HepG2 (cell line): ENCODE measurements around the gene ZC3H4. TPM values are rescaled to one million over a fixed set of nuclear protein-coding genes. Genes with fewer than 3 reads are reported as not detected.

Source experiments
- FOXA3 ChIP-seq: IDR thresholded peaks from 2 replicates; pipeline ENCODE4 v1.6.1; 2016; ENCODE audit warnings: missing genetic modification reagents, missing compliant biosample characterization
- GTF2F1 ChIP-seq: fragments of 150-350 bp; IDR thresholded peaks from 2 replicates; pipeline ENCODE4 v1.6.1; 2014; ENCODE audit warnings: low read length
- HNF1A ChIP-seq, 2 experiments: sonication (generic) in 1 of 2; formaldehyde crosslinking in 1 of 2; IDR thresholded peaks; 2 replicates each; pipeline versions ENCODE4 v1.4.0 to v1.6.1; 2016 to 2020; ENCODE audit warnings: borderline replicate concordance in 1 of 2, low read depth in 1 of 2, mild to moderate bottlenecking in 1 of 2, missing genetic modification reagents in 1 of 2
- HOXA3 ChIP-seq: sonication (generic); formaldehyde crosslinking; IDR thresholded peaks from 2 replicates; pipeline ENCODE4 v1.5.0; 2020; ENCODE audit warnings: missing genetic modification reagents
- IKZF4 ChIP-seq: sonication (generic); formaldehyde crosslinking; IDR thresholded peaks from 2 replicates; pipeline ENCODE4 v1.5.1; 2020; ENCODE audit warnings: borderline replicate concordance, mild to moderate bottlenecking, low read depth, missing genetic modification reagents; ENCODE audit errors: not compliant biosample characterization
- KLF12 ChIP-seq: sonication (generic); formaldehyde crosslinking; IDR thresholded peaks from 2 replicates; pipeline ENCODE4 v1.4.0; 2020; ENCODE audit warnings: missing genetic modification reagents, borderline replicate concordance
- MNT ChIP-seq: fragments of 450-650 bp; IDR thresholded peaks from 2 replicates; pipeline ENCODE4 v1.6.1; 2016
- MYC ChIP-seq: sonication (generic); formaldehyde crosslinking; IDR thresholded peaks from 2 replicates; pipeline ENCODE4 v1.9.0; 2021; ENCODE audit warnings: missing genetic modification reagents, borderline replicate concordance
- NFKB2 ChIP-seq: sonication (generic); formaldehyde crosslinking; IDR thresholded peaks from 2 replicates; pipeline ENCODE4 v1.4.0; 2020; ENCODE audit warnings: missing genetic modification reagents, borderline replicate concordance
- SAP130 ChIP-seq: IDR thresholded peaks from 2 replicates; pipeline ENCODE4 v1.6.1; 2016; ENCODE audit warnings: low read depth
- SP4 ChIP-seq: sonication (generic); formaldehyde crosslinking; IDR thresholded peaks from 2 replicates; pipeline ENCODE4 v1.8.1; 2023; ENCODE audit warnings: mild to moderate bottlenecking, missing genetic modification reagents
- SRF ChIP-seq: IDR thresholded peaks from 2 replicates; pipeline ENCODE4 v1.6.1; 2011; ENCODE audit warnings: mild to moderate bottlenecking, low read depth, low read length, moderate library complexity
- SSRP1 ChIP-seq: IDR thresholded peaks from 2 replicates; pipeline ENCODE4 v1.6.1; 2016; ENCODE audit warnings: control low read depth
- THYN1 ChIP-seq: sonication (generic); formaldehyde crosslinking; IDR thresholded peaks from 2 replicates; pipeline ENCODE4 v1.8.1; 2023; ENCODE audit warnings: low read depth, mild to moderate bottlenecking, moderate library complexity, missing genetic modification reagents, borderline replicate concordance
- YEATS2 ChIP-seq: sonication (generic); formaldehyde crosslinking; IDR thresholded peaks from 2 replicates; pipeline ENCODE4 v1.4.0; 2020; ENCODE audit warnings: missing genetic modification reagents, borderline replicate concordance
- ZNF331 ChIP-seq: sonication (generic); formaldehyde crosslinking; IDR thresholded peaks from 2 replicates; pipeline ENCODE4 v1.4.0; 2020; ENCODE audit warnings: missing genetic modification reagents
- ZNF414 ChIP-seq: sonication (generic); formaldehyde crosslinking; IDR thresholded peaks from 2 replicates; pipeline ENCODE4 v1.5.0; 2020; ENCODE audit warnings: missing genetic modification reagents
- ZNF569 ChIP-seq: sonication (generic); formaldehyde crosslinking; IDR thresholded peaks from 2 replicates; pipeline ENCODE4 v1.5.0; 2020; ENCODE audit warnings: mild to moderate bottlenecking, missing genetic modification reagents, moderate library complexity, borderline replicate concordance
- ZNF574 ChIP-seq: sonication (generic); formaldehyde crosslinking; IDR thresholded peaks from 2 replicates; pipeline ENCODE4 v1.4.0; 2020; ENCODE audit warnings: missing genetic modification reagents
- polyA plus RNA-seq, 8 experiments: library from polyadenylated mRNA; depleted of rRNA in 3 of 8; stranded (reverse) in 7 of 8; unstranded in 1 of 8; fragments of >200 nt; fragmentation: Illumina TruSeq in 4 of 8; extraction: Trizol in 4 of 8; gene quantifications; 2 replicates each; pipeline versions ENCODE4 v1.2.1 to v1.2.3, GENCODE V29; 2011 to 2016; ENCODE audit warnings: low read depth in 4 of 8, missing spikeins in 1 of 8, mixed read lengths in 1 of 8; ENCODE audit not compliant: insufficient read depth in 1 of 8
- total RNA-seq, 5 experiments: library from RNA; depleted of rRNA; stranded (reverse); fragments of >200 nt; fragmentation: Illumina TruSeq; extraction: Trizol; gene quantifications; 2 replicates each; pipeline ENCODE4 v1.2.3, GENCODE V29; 2016; ENCODE audit warnings: low read depth in 1 of 5

The ZC3H4 gene
- total and polyA plus RNA-seq, 2 of the 13 experiments (the other 11 are each of a cell fraction or from before 2014, with no cell fraction given): 1.8 to 10.7 TPM

- peak; percentile 60; the same call in 1 of the 2 replicates for TF ChIP-seq ZNF414
- peak; percentile 13; the same call in 1 of the 2 replicates for TF ChIP-seq KLF12 (CRISPR knock-in tag)
- TF ChIP-seq ZNF569 (CRISPR knock-in tag): no peak
- TF ChIP-seq ZNF331 (CRISPR knock-in tag): peak; percentile 56
- no peak for TF ChIP-seq HNF1A (IDR thresholded peaks at IDR 0.05; ENCODE audit: low read depth)
- TF ChIP-seq HNF1A (CRISPR knock-in tag; IDR thresholded peaks at IDR 0.05; ENCODE audit: borderline replicate concordance): no peak; the same call in 1 of the 2 replicates
- TF ChIP-seq YEATS2 (CRISPR knock-in tag): peak; percentile 90
- peak; percentile 88 for TF ChIP-seq MYC (CRISPR knock-in tag)
- peak; percentile 84 for TF ChIP-seq SRF
- peak; percentile 69; the same call in 1 of the 2 replicates for TF ChIP-seq SP4 (CRISPR knock-in tag)
- no peak for TF ChIP-seq THYN1 (CRISPR knock-in tag)
- TF ChIP-seq FOXA3 (CRISPR knock-in tag): peak; percentile 57
- peak; percentile 54; the same call in 1 of the 2 replicates for TF ChIP-seq NFKB2 (CRISPR knock-in tag)
- peak; percentile 80 for TF ChIP-seq HOXA3 (CRISPR knock-in tag)
- TF ChIP-seq GTF2F1: peak; percentile 87
- peak; percentile 61 for TF ChIP-seq ZNF574 (CRISPR knock-in tag)
- peak; percentile 81 for TF ChIP-seq IKZF4
- peak; percentile 88 for TF ChIP-seq MNT
- TF ChIP-seq SAP130 (CRISPR knock-in tag): peak; percentile 87
- TF ChIP-seq SSRP1 (CRISPR knock-in tag): no peak
These were observed 17.1 kb upstream of the ZC3H4 start, which contains the start of gene SAE1 (continued) for GRCh38 chr19:47130589-47131227.
